ENCODE results near the gene CYB561D2.

The CYB561D2 gene

GRCh38 chr3:50325497-50326181 is 25.0 kb upstream of the CYB561D2 start:
- peaks cover 17% of the 10 kb centered on the region for H3K36me3 ChIP-seq (replicated peaks)
- DNase-seq: no peak
- TF ChIP-seq, protein P1, sequence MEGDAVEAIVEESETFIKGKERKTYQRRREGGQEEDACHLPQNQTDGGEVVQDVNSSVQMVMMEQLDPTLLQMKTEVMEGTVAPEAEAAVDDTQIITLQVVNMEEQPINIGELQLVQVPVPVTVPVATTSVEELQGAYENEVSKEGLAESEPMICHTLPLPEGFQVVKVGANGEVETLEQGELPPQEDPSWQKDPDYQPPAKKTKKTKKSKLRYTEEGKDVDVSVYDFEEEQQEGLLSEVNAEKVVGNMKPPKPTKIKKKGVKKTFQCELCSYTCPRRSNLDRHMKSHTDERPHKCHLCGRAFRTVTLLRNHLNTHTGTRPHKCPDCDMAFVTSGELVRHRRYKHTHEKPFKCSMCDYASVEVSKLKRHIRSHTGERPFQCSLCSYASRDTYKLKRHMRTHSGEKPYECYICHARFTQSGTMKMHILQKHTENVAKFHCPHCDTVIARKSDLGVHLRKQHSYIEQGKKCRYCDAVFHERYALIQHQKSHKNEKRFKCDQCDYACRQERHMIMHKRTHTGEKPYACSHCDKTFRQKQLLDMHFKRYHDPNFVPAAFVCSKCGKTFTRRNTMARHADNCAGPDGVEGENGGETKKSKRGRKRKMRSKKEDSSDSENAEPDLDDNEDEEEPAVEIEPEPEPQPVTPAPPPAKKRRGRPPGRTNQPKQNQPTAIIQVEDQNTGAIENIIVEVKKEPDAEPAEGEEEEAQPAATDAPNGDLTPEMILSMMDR (IDR thresholded peaks at IDR 0.05; ENCODE audit: low read depth, low read length, missing control alignments): no peak
- H3K4me3 ChIP-seq (ENCODE audit: low read depth, low read length): no peak overlapping the region
- no peaks in the 10 kb centered on the region for H3K27me3 ChIP-seq (replicated peaks)
- H3K27ac ChIP-seq: no peak overlapping the region
- in situ Hi-C loops (cut with HindIII; ENCODE audit: low pct_ligation_motif_present, low sequenced_read_pairs): no loop called here

- H3K27me3 ChIP-seq (replicated peaks): no peaks in the 10 kb centered on the region
- H3K36me3 ChIP-seq (replicated peaks): peaks cover 22% of the 10 kb centered on the region
- no peak for DNase-seq
- TF ChIP-seq, protein P1 (IDR thresholded peaks at IDR 0.05; ENCODE audit: low read depth, low read length, missing control alignments): no peak
- no peak overlapping the region for H3K27ac ChIP-seq
- in situ Hi-C loops (cut with HindIII; ENCODE audit: low pct_ligation_motif_present, low sequenced_read_pairs): no loop called here
- H3K4me3 ChIP-seq (ENCODE audit: low read depth, low read length): no peak overlapping the region
These were observed 24.5 kb upstream of the CYB561D2 start for GRCh38 chr3:50326182-50326541.

- H3K27me3 ChIP-seq (replicated peaks): no peaks in the 10 kb centered on the region
- in situ Hi-C loops (cut with HindIII; ENCODE audit: low pct_ligation_motif_present, low sequenced_read_pairs): no loop called here
- peaks cover 30% of the 10 kb centered on the region for H3K36me3 ChIP-seq (replicated peaks)
- H3K27ac ChIP-seq: no peak overlapping the region
- H3K4me3 ChIP-seq (ENCODE audit: low read depth, low read length): peak overlapping the region; percentile 84
- no peak for DNase-seq
- TF ChIP-seq, protein P1 (IDR thresholded peaks at IDR 0.05; ENCODE audit: low read depth, low read length, missing control alignments): no peak
These were observed 23.5 kb upstream of the CYB561D2 start for GRCh38 chr3:50327129-50327528.

- peak; percentile 95 for DNase-seq
- Histone ChIP-seq H3K27ac (peak within 1 kb of the TSS; percentile 26), H3K4me3 (ENCODE audit: low read depth, low read length) (peak within 1 kb of the TSS; percentile 84), H3K36me3 (replicated peaks) (peaks cover 30% of the 10 kb centered on the region), H3K27me3 (replicated peaks) (no peaks in the 10 kb centered on the region)
- in situ Hi-C loops (cut with HindIII; ENCODE audit: low pct_ligation_motif_present, low sequenced_read_pairs): no loop called here
- TF ChIP-seq, protein P1 (IDR thresholded peaks at IDR 0.05; ENCODE audit: low read depth, low read length, missing control alignments): no peak
These were observed 22.5 kb upstream of the CYB561D2 start, which contains the start of gene TUSC2 for GRCh38 chr3:50327943-50328691. Gene TUSC2, minus strand, starts transcription at chr3:50328223. Its CDS starts 124 bp downstream, at chr3:50328099.

DNA sequence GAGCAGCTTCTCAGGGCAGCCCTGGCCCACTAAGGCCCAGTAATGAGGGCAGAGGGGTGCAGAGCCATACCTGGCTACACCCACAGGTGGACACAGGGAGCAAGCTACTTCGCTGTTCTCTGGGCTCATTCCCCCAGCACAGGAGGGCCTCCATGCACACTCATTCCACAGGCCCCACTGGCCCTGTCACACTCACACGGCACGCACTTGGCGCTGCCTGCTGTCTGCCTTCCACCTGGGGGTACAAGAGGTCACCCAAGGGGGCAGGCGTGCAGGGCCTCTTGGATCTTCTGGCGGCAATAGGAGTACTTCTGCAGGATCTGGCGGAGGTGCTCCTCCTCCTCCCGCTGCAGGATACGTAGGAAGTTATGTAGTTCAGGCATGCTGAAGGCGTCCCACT is 20.3 kb upstream of the CYB561D2 start:
- Histone ChIP-seq H3K27me3 (replicated peaks) (no peaks in the 10 kb centered on the region), H3K36me3 (replicated peaks) (peaks cover 30% of the 10 kb centered on the region), H3K27ac (no peak overlapping the region), H3K4me3 (ENCODE audit: low read depth, low read length) (no peak overlapping the region)
- in situ Hi-C loops (cut with HindIII; ENCODE audit: low pct_ligation_motif_present, low sequenced_read_pairs): no loop called here
- DNase-seq: no peak
- TF ChIP-seq, protein P1 (IDR thresholded peaks at IDR 0.05; ENCODE audit: low read depth, low read length, missing control alignments): no peak

Data from brain microvascular endothelial cell (primary cell).